Tibial nerve (tissue), 4 donors: ENCODE measurements around the gene MMP28. TPM values are rescaled to one million over a fixed set of nuclear protein-coding genes. Genes with fewer than 3 reads are reported as not detected.

Experiments used
- DNase-seq, 2 donors: peaks; one replicate each; pipeline ENCODE4 v3.0.0-alpha.2; 2019; ENCODE audit warnings: low spot score in 2 of 2
- H3K27ac ChIP-seq, 4 donors: fragments of 200-600 bp; sonication (generic) in 3 of 4; one replicate each; pipeline ENCODE4 v1.5.1; 2017 to 2019; ENCODE audit warnings: mild to moderate bottlenecking in 1 of 4
- H3K27me3 ChIP-seq, 2 donors: fragments of 200-600 bp; sonication (generic) in 1 of 2; one replicate each; pipeline versions ENCODE4 v1.5.1 to v1.6.0; 2017 to 2019
- H3K36me3 ChIP-seq, 3 donors: fragments of 200-600 bp; sonication (generic); one replicate each; pipeline ENCODE4 v1.5.1; 2018 to 2019
- H3K4me1 ChIP-seq, 4 donors: fragments of 200-600 bp; sonication (generic) in 3 of 4; one replicate each; pipeline ENCODE4 v1.5.1; 2017 to 2019
- H3K4me3 ChIP-seq, 4 donors: fragments of 200-600 bp; sonication (generic) in 3 of 4; one replicate each; pipeline ENCODE4 v1.5.1; 2017 to 2019; ENCODE audit warnings: mild to moderate bottlenecking in 1 of 4, moderate library complexity in 1 of 4
- H3K9me3 ChIP-seq, 4 donors: fragments of 200-600 bp; sonication (generic) in 3 of 4; one replicate each; pipeline ENCODE4 v1.5.1; 2017 to 2019
- EP300 ChIP-seq, 2 donors: sonication (generic); formaldehyde crosslinking; IDR thresholded peaks; one replicate each; pipeline ENCODE4 v1.6.1; 2017; ENCODE audit warnings: antibody characterized with exemption in 2 of 2, mild to moderate bottlenecking in 1 of 2
- POLR2A ChIP-seq, 2 donors: fragments of 450-650 bp; IDR thresholded peaks; one replicate each; pipeline ENCODE4 v1.6.1; 2017; ENCODE audit warnings: antibody characterized with exemption in 2 of 2, mild to moderate bottlenecking in 2 of 2, moderate library complexity in 2 of 2
- WGBS, 2 donors: methylation state at CpG; one replicate each; pipeline ENCODE4 v1.1.5; 2018; 5-methylcytosine and 5-hydroxymethylcytosine counted together
- total RNA-seq, 4 donors: library from RNA; depleted of rRNA; stranded (reverse); fragments of >200 nt; gene quantifications; one replicate each; pipeline ENCODE4 v1.1.0, GENCODE V29; 2016
- TF ChIP-seq, protein P1 (sequence below), 5 experiments: fragments of 200-600 bp in 3 of 5; fragments of 450-650 bp in 2 of 5; sonication (generic) in 3 of 5; IDR thresholded peaks; one replicate each; pipeline ENCODE4 v1.5.1; 2016 to 2019; ENCODE audit warnings: antibody characterized with exemption in 5 of 5, mild to moderate bottlenecking in 3 of 5, moderate library complexity in 2 of 5

The MMP28 gene
- total RNA-seq, 4 donors from 2014 or later = 71.7 to 174 (median 136) TPM

DNA sequence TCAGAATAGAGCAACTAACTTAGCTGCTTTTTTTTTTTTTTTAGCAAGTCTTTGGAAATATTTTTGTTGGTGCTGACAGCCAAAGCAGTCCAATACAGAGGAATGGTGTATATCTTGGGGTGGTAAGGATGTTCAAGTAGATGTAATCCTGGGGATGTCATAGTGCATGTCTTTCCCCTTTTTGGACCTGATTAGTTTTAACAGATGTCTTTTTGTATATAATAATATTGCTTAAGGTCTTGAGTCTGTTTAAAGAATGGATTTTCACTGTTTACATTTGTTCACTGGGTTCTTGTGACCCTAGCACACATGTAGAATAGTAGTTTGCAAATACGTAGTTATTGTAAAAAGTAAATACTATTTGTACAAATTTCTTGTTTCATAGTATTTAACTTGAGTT is 21.8 kb upstream of the MMP28 start:
- H3K27ac ChIP-seq = no peak overlapping the region
- no peak for DNase-seq

DNA sequence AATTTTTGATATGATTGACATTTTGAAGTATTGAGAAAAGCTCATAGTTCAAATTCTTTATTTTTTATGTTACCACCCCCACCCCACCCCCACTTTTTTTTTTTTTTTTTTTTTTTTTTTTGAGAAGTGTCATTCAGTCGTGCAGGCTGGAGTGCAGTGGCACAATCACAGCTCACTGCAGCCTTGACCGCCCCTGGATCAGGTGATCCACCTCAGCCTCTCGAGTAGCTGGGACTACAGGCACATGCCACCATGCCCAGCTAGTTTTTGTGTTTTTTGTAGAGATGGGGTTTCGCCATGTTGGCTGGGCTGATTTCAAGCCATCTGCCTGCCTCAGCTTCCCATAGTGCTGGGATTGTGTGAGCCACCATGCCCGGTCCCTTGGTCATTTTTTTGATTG is 21.3 kb upstream of the MMP28 start:
- peaks cover 0 to 74% (median 12%) of the 10 kb centered on the region in 4 donors for H3K4me1 ChIP-seq
- WGBS, 2 donors = 70 to 76% methylated on average over 5 of the region's 5 CpGs
- H3K4me3 ChIP-seq = no peak overlapping the region
- no peak for TF ChIP-seq POLR2A (IDR thresholded peaks at IDR 0.05)
- TF ChIP-seq, protein P1, sequence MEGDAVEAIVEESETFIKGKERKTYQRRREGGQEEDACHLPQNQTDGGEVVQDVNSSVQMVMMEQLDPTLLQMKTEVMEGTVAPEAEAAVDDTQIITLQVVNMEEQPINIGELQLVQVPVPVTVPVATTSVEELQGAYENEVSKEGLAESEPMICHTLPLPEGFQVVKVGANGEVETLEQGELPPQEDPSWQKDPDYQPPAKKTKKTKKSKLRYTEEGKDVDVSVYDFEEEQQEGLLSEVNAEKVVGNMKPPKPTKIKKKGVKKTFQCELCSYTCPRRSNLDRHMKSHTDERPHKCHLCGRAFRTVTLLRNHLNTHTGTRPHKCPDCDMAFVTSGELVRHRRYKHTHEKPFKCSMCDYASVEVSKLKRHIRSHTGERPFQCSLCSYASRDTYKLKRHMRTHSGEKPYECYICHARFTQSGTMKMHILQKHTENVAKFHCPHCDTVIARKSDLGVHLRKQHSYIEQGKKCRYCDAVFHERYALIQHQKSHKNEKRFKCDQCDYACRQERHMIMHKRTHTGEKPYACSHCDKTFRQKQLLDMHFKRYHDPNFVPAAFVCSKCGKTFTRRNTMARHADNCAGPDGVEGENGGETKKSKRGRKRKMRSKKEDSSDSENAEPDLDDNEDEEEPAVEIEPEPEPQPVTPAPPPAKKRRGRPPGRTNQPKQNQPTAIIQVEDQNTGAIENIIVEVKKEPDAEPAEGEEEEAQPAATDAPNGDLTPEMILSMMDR (IDR thresholded peaks at IDR 0.05) = no peak
- H3K9me3 ChIP-seq = no peaks in the 10 kb centered on the region
- H3K27ac ChIP-seq = no peak overlapping the region
- no peak for DNase-seq
- H3K27me3 ChIP-seq = no peaks in the 10 kb centered on the region
- peaks cover 0 to 25% (median 7%) of the 10 kb centered on the region in 3 donors for H3K36me3 ChIP-seq

More for the DNA sequence above, 21.8 kb upstream of the MMP28 start:
- Histone ChIP-seq H3K27me3 (no peaks in the 10 kb centered on the region), H3K4me1 (peaks cover 0 to 69% (median 7%) of the 10 kb centered on the region in 4 donors), H3K9me3 (no peaks in the 10 kb centered on the region), H3K36me3 (peaks cover 0 to 28% (median 7%) of the 10 kb centered on the region in 3 donors), H3K4me3 (no peak overlapping the region)
- TF ChIP-seq, protein P1 (IDR thresholded peaks at IDR 0.05) = no peak
- TF ChIP-seq POLR2A (IDR thresholded peaks at IDR 0.05) (no peak), EP300 (IDR thresholded peaks at IDR 0.05) (no peak)
- WGBS, 2 donors = 71 to 76% methylated on average over 1 of the region's 1 CpG

DNA sequence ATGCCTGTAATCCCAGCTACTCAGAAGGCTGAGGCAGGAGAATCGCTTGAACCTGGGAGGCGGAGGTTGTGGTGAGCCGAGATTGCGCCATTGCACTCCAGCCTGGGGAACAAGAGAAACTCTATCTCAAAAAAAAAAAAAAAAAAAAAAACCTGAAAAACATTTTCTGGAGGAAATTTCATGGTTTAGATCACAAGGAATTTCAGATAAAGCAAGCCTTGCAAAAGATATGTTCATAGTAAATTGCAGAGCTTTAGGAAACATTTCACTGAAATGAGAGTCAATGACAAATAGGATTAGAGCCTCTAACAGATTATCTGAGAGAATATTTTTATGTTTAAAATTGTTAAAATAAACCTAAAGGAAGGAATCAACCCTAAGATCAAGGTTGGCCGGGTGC is 17.0 kb upstream of the MMP28 start:
- H3K36me3 ChIP-seq = no peaks in the 10 kb centered on the region
- TF ChIP-seq POLR2A (IDR thresholded peaks at IDR 0.05) (no peak), EP300 (IDR thresholded peaks at IDR 0.05) (no peak)
- TF ChIP-seq, protein P1 (IDR thresholded peaks at IDR 0.05) = no peak
- no peak for DNase-seq
- WGBS, 2 donors = 88 to 91% methylated on average over 5 of the region's 5 CpGs
- no peaks in the 10 kb centered on the region for H3K9me3 ChIP-seq
- H3K4me1 ChIP-seq = peaks cover 0 to 77% (median 36%) of the 10 kb centered on the region in 4 donors
- H3K27ac ChIP-seq = no peak overlapping the region
- no peaks in the 10 kb centered on the region for H3K27me3 ChIP-seq
- H3K4me3 ChIP-seq = no peak overlapping the region

DNA sequence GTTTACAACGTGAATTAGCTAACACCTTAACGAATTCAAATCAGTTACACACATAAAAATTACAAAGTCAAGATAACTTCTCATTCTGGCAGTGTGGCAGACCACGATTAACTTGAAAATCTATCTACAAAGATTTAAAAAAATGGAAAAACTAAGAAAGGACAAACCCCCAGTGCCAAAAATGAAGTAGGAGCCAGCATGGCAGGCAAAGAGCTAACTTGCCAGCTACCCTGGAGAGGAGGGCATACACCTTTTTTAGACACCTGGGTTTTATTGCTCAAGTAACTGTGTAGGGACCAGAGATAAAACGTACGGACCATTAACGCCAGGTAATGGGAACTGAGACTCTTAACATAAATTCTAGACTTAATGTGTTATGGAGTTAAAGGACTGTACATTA is 16.3 kb upstream of the MMP28 start:
- TF ChIP-seq EP300 (IDR thresholded peaks at IDR 0.05) = no peak
- no peak for TF ChIP-seq POLR2A (IDR thresholded peaks at IDR 0.05)
- TF ChIP-seq, protein P1 (IDR thresholded peaks at IDR 0.05) = no peak
- H3K27ac ChIP-seq = no peak overlapping the region
- no peaks in the 10 kb centered on the region for H3K9me3 ChIP-seq
- WGBS, 2 donors = 80 to 83% methylated on average over 6 of the region's 6 CpGs
- no peaks in the 10 kb centered on the region for H3K27me3 ChIP-seq
- peaks cover 0 to 70% (median 36%) of the 10 kb centered on the region in 4 donors for H3K4me1 ChIP-seq
- H3K36me3 ChIP-seq = no peaks in the 10 kb centered on the region
- H3K4me3 ChIP-seq = no peak overlapping the region
- no peak for DNase-seq

DNA sequence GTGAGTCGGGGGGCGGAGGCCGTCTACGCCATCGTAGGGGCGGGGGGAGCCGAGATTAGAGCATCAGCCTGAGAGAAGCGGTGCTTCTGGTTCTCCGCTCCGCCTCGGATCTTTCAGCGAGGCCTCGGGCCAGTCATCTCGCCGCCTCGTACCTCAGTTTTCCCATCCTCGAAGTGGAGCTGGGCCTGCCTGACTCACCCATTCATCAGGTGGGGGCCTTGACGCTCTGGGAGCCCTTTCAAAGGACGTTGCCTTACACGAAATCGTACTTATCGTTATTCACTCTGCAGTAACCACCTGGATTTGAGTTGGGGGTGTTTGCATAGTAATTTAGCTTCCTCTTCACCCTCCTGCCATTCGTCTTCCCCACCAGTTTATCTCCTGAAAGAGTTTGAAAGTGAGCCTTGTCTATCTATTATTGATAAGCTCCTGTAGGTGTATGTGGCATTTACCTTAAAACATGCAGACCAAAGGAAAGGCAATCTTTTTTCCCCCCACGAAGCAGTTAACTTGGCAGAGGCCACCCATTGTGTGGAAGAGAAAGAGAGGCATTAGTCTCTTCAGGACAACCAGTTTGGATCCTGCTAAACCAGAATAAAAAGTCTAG is 14.5 kb upstream of the MMP28 start:
- WGBS, 2 donors = 0% methylated on average over 12 to 17 of the region's 24 CpGs
- Histone ChIP-seq H3K27ac (peak overlapping the region; percentile 89 to 98 (median 94)), H3K36me3 (no peaks in the 10 kb centered on the region), H3K4me1 (peaks cover 0 to 57% (median 36%) of the 10 kb centered on the region in 4 donors), H3K27me3 (no peaks in the 10 kb centered on the region), H3K4me3 (peak overlapping the region; percentile 81 to 98 (median 90)), H3K9me3 (no peaks in the 10 kb centered on the region)
- no peak for DNase-seq
- TF ChIP-seq EP300 (IDR thresholded peaks at IDR 0.05) = no peak
- no peak for TF ChIP-seq POLR2A (IDR thresholded peaks at IDR 0.05)
- TF ChIP-seq, protein P1 (IDR thresholded peaks at IDR 0.05) = no peak
